Common myeloid progenitor, CD34-positive (primary cell): ENCODE data around the gene LPP.

Source experiments
- CTCF ChIA-PET: fragments of 350-600 bp; sonication (Branson Sonifier 250); formaldehyde crosslinking; loops from one replicate; lab custom pipeline; 2021; ENCODE audit warnings: antibody characterized with exemption; lab: Charles Lee
- POLR2A ChIA-PET: fragments of 350-600 bp; sonication (Branson Sonifier 250); formaldehyde crosslinking; loops from one replicate; lab custom pipeline; 2021; ENCODE audit warnings: antibody characterized with exemption; lab: Charles Lee
- DNase-seq, 3 donors: peaks; one replicate each; pipeline versions ENCODE4 v3.0.0 to v3.0.0-alpha.2; 2013
- H3K27ac ChIP-seq, 2 experiments: 1 replicate in 1 of 2; 2 replicates in 1 of 2; pipeline ENCODE4 v1.7.0; 2013; ENCODE audit warnings: inconsistent platforms in 2 of 2, low read length in 2 of 2, mild to moderate bottlenecking in 2 of 2, low read depth in 1 of 2, moderate library complexity in 1 of 2; ENCODE audit not compliant: severe bottlenecking in 2 of 2, insufficient read depth in 1 of 2, poor library complexity in 1 of 2
- H3K27me3 ChIP-seq, 5 experiments: replicated peaks in 2 of 5; 1 replicate in 3 of 5; 2 replicates in 2 of 5; pipeline versions ENCODE4 v1.6.1 to v1.7.0; 2013; ENCODE audit warnings: low read length in 4 of 5, mild to moderate bottlenecking in 2 of 5, moderate library complexity in 2 of 5, inconsistent platforms in 1 of 5; ENCODE audit not compliant: insufficient read depth in 5 of 5, control insufficient read depth in 4 of 5
- H3K36me3 ChIP-seq, 4 experiments: 1 replicate in 2 of 4; 2 replicates in 2 of 4; pipeline versions ENCODE4 v1.6.1 to v1.7.0; 2013; ENCODE audit warnings: low read length in 3 of 4, control low read depth in 1 of 4, mild to moderate bottlenecking in 1 of 4; ENCODE audit not compliant: control insufficient read depth in 4 of 4, insufficient read depth in 4 of 4
- H3K4me1 ChIP-seq, 4 experiments: 1 replicate in 3 of 4; 2 replicates in 1 of 4; pipeline versions ENCODE4 v1.6.1 to v1.7.1; 2013; ENCODE audit warnings: low read length in 3 of 4, mild to moderate bottlenecking in 3 of 4, control low read depth in 1 of 4, inconsistent platforms in 1 of 4, moderate library complexity in 1 of 4; ENCODE audit not compliant: control insufficient read depth in 4 of 4, insufficient read depth in 4 of 4; ENCODE audit errors: control extremely low read depth in 1 of 4
- H3K4me3 ChIP-seq, 7 experiments: 1 replicate in 4 of 7; 2 replicates in 3 of 7; pipeline versions ENCODE4 v1.5.1 to v1.7.0; 2013; ENCODE audit warnings: mild to moderate bottlenecking in 7 of 7, low read length in 6 of 7, moderate library complexity in 6 of 7, inconsistent platforms in 2 of 7, low read depth in 2 of 7, control low read depth in 1 of 7; ENCODE audit not compliant: insufficient read depth in 4 of 7, control insufficient read depth in 1 of 7; ENCODE audit errors: extremely low read depth in 1 of 7
- H3K9me3 ChIP-seq, 5 experiments: 1 replicate in 4 of 5; 2 replicates in 1 of 5; pipeline versions ENCODE4 v1.6.1 to v1.7.1; 2013; ENCODE audit warnings: low read length in 4 of 5, mild to moderate bottlenecking in 2 of 5, inconsistent platforms in 1 of 5, low read depth in 1 of 5, moderate library complexity in 1 of 5; ENCODE audit not compliant: control insufficient read depth in 4 of 5, insufficient read depth in 2 of 5; ENCODE audit errors: control extremely low read depth in 1 of 5
- WGBS: methylation state at CpG from one replicate; pipeline ENCODE4 v1.1.5; 2013; ENCODE audit not compliant: insufficient coverage; 5-methylcytosine and 5-hydroxymethylcytosine counted together

LPP gene

GRCh38 chr3:188589771-188590170 is 435.8 kb downstream of the LPP start:
- no peak overlapping the region for H3K4me3 ChIP-seq
- DNase-seq, result no peak
- no peaks in the 10 kb centered on the region for H3K27me3 ChIP-seq
- no peaks in the 10 kb centered on the region for H3K9me3 ChIP-seq
- ChIA-PET POLR2A (no interaction called here), CTCF (interaction anchor here (0.6 to 1.1 kb wide), 2 partner anchors 9 to 244 kb away, joined by 3 read pairs; no protein-coding TSS in a partner anchor)
- peaks cover 6 to 22% (median 17%) of the 10 kb centered on the region in 4 experiments for H3K4me1 ChIP-seq
- WGBS, result 100% methylated on average over 1 of the region's 2 CpGs
- H3K36me3 ChIP-seq, result no peaks in the 10 kb centered on the region
- no peak overlapping the region for H3K27ac ChIP-seq

- Histone ChIP-seq H3K27me3 (no peaks in the 10 kb centered on the region), H3K9me3 (no peaks in the 10 kb centered on the region), H3K4me3 (no peak overlapping the region), H3K4me1 (peaks cover 4 to 15% (median 10%) of the 10 kb centered on the region in 4 experiments), H3K36me3 (no peaks in the 10 kb centered on the region), H3K27ac (no peak overlapping the region)
- ChIA-PET POLR2A (no interaction called here), CTCF (no interaction called here)
- no peak for DNase-seq
These were observed 436.6 kb downstream of the LPP start for GRCh38 chr3:188590557-188590956.

GRCh38 chr3:188594139-188594538 is 440.2 kb downstream of the LPP start:
- H3K36me3 ChIP-seq, result no peaks in the 10 kb centered on the region
- WGBS, result 86% methylated on average over 2 of the region's 2 CpGs
- POLR2A ChIA-PET, result no interaction called here
- no peak for DNase-seq
- CTCF ChIA-PET, result no interaction called here
- H3K4me1 ChIP-seq, result peaks cover 0 to 7% (median 3%) of the 10 kb centered on the region in 4 experiments
- no peak overlapping the region for H3K4me3 ChIP-seq
- no peak overlapping the region for H3K27ac ChIP-seq
- no peaks in the 10 kb centered on the region for H3K27me3 ChIP-seq
- no peaks in the 10 kb centered on the region for H3K9me3 ChIP-seq

- Histone ChIP-seq H3K9me3 (no peaks in the 10 kb centered on the region), H3K4me3 (no peak overlapping the region), H3K27me3 (no peaks in the 10 kb centered on the region), H3K36me3 (no peaks in the 10 kb centered on the region), H3K4me1 (no peaks in the 10 kb centered on the region), H3K27ac (no peak overlapping the region)
- no peak for DNase-seq
- ChIA-PET POLR2A (no interaction called here), CTCF (interaction anchor here (1.7 kb wide), 1 partner anchor 11 kb away, joined by 4 read pairs; no protein-coding TSS in a partner anchor)
- 97% methylated on average over 5 of the region's 5 CpGs for WGBS
These were observed 442.0 kb downstream of the LPP start for GRCh38 chr3:188595890-188596376.

- ChIA-PET CTCF (interaction anchor here (1.4 kb wide), 1 partner anchor 10 kb away, joined by 3 read pairs; no protein-coding TSS in a partner anchor), POLR2A (no interaction called here)
- Histone ChIP-seq H3K36me3 (no peaks in the 10 kb centered on the region), H3K27ac (no peak overlapping the region), H3K9me3 (no peaks in the 10 kb centered on the region), H3K27me3 (no peaks in the 10 kb centered on the region), H3K4me3 (no peak overlapping the region), H3K4me1 (no peaks in the 10 kb centered on the region)
- WGBS, result 100% methylated on average over 2 of the region's 3 CpGs
- DNase-seq, result no peak
These were observed 444.9 kb downstream of the LPP start for GRCh38 chr3:188598894-188599293.

GRCh38 chr3:188602111-188602510 is 448.2 kb downstream of the LPP start:
- ChIA-PET CTCF (no interaction called here), POLR2A (no interaction called here)
- Histone ChIP-seq H3K9me3 (no peaks in the 10 kb centered on the region), H3K4me3 (no peak overlapping the region), H3K36me3 (no peaks in the 10 kb centered on the region), H3K27me3 (no peaks in the 10 kb centered on the region), H3K27ac (no peak overlapping the region), H3K4me1 (peaks cover 0 to 4% (median 1%) of the 10 kb centered on the region in 4 experiments)
- DNase-seq, result no peak

- no peaks in the 10 kb centered on the region for H3K36me3 ChIP-seq
- peaks cover 0 to 4% (median 1%) of the 10 kb centered on the region in 4 experiments for H3K4me1 ChIP-seq
- CTCF ChIA-PET, result no interaction called here
- H3K9me3 ChIP-seq, result no peaks in the 10 kb centered on the region
- POLR2A ChIA-PET, result no interaction called here
- H3K27ac ChIP-seq, result no peak overlapping the region
- H3K4me3 ChIP-seq, result no peak overlapping the region
- 100% methylated on average over 2 of the region's 3 CpGs for WGBS
- H3K27me3 ChIP-seq, result no peaks in the 10 kb centered on the region
- no peak for DNase-seq
These were observed 448.7 kb downstream of the LPP start for GRCh38 chr3:188602620-188603019.
